HepG2 (cell line): Measurements from ENCODE around the gene NRAP. TPM values are rescaled to one million over a fixed set of nuclear protein-coding genes. Genes with fewer than 3 reads are reported as not detected.

Source experiments
- ARNT ChIP-seq: fragments of 450-650 bp; IDR thresholded peaks from 2 replicates; pipeline ENCODE4 v1.6.1; 2017
- BCL6 ChIP-seq: IDR thresholded peaks from 2 replicates; pipeline ENCODE4 v1.6.1; 2016; ENCODE audit warnings: missing genetic modification reagents, missing compliant biosample characterization
- CSRNP1 ChIP-seq: sonication (generic); formaldehyde crosslinking; IDR thresholded peaks from 2 replicates; pipeline ENCODE4 v1.8.1; 2023; ENCODE audit warnings: mild to moderate bottlenecking, missing genetic modification reagents
- FOXP4 ChIP-seq: sonication (generic); formaldehyde crosslinking; IDR thresholded peaks from 2 replicates; pipeline ENCODE4 v1.4.0; 2020; ENCODE audit warnings: missing genetic modification reagents
- PRDM4 ChIP-seq: sonication (generic); formaldehyde crosslinking; IDR thresholded peaks from 2 replicates; pipeline ENCODE4 v1.9.0; 2021; ENCODE audit warnings: missing genetic modification reagents, borderline replicate concordance
- TCF7L2 ChIP-seq: IDR thresholded peaks from 2 replicates; pipeline ENCODE4 v1.6.1; 2011; ENCODE audit warnings: mild to moderate bottlenecking, low read depth, low read length, moderate library complexity
- WIZ ChIP-seq: sonication (generic); formaldehyde crosslinking; IDR thresholded peaks from 2 replicates; pipeline ENCODE4 v1.5.1; 2020; ENCODE audit warnings: mild to moderate bottlenecking, missing genetic modification reagents
- YY1 ChIP-seq: IDR thresholded peaks from 2 replicates; pipeline ENCODE4 v1.6.1; 2011; ENCODE audit warnings: low read length, low read depth, moderate library complexity, mild to moderate bottlenecking; ENCODE audit not compliant: insufficient read depth, insufficient replicate concordance
- ZBTB46 ChIP-seq: sonication (generic); formaldehyde crosslinking; IDR thresholded peaks from 2 replicates; pipeline ENCODE4 v1.4.0; 2020; ENCODE audit warnings: mild to moderate bottlenecking, missing genetic modification reagents, borderline replicate concordance
- ZMAT5 ChIP-seq: sonication (generic); formaldehyde crosslinking; IDR thresholded peaks from 2 replicates; pipeline ENCODE4 v1.5.0; 2020; ENCODE audit warnings: mild to moderate bottlenecking, low read depth, missing genetic modification reagents, borderline replicate concordance
- ZNF251 ChIP-seq: sonication (generic); formaldehyde crosslinking; IDR thresholded peaks from 2 replicates; pipeline ENCODE4 v1.9.0; 2021; ENCODE audit warnings: mild to moderate bottlenecking, missing genetic modification reagents
- ZNF3 ChIP-seq: IDR thresholded peaks from 2 replicates; pipeline ENCODE4 v1.7.0; 2017; ENCODE audit warnings: inconsistent platforms
- ZNF614 ChIP-seq: IDR thresholded peaks from 2 replicates; pipeline ENCODE4 v1.6.1; 2018; ENCODE audit warnings: missing biosample characterization, missing genetic modification reagents, inconsistent platforms, borderline replicate concordance
- ZNF713 ChIP-seq: sonication (generic); formaldehyde crosslinking; IDR thresholded peaks from 2 replicates; pipeline ENCODE4 v1.4.0; 2020; ENCODE audit warnings: mild to moderate bottlenecking, missing genetic modification reagents
- ZNF879 ChIP-seq: sonication (generic); formaldehyde crosslinking; IDR thresholded peaks from 2 replicates; pipeline ENCODE4 v1.8.1; 2023; ENCODE audit warnings: missing genetic modification reagents
- ZNF883 ChIP-seq: sonication (generic); formaldehyde crosslinking; IDR thresholded peaks from 2 replicates; pipeline ENCODE4 v1.5.1; 2020; ENCODE audit warnings: mild to moderate bottlenecking, missing genetic modification reagents; ENCODE audit errors: not compliant biosample characterization
- ZSCAN12 ChIP-seq: sonication (generic); formaldehyde crosslinking; IDR thresholded peaks from 2 replicates; pipeline ENCODE4 v1.9.0; 2021; ENCODE audit warnings: mild to moderate bottlenecking, missing genetic modification reagents
- polyA plus RNA-seq, 8 experiments: library from polyadenylated mRNA; depleted of rRNA in 3 of 8; stranded (reverse) in 7 of 8; unstranded in 1 of 8; fragments of >200 nt; fragmentation: Illumina TruSeq in 4 of 8; extraction: Trizol in 4 of 8; gene quantifications; 2 replicates each; pipeline versions ENCODE4 v1.2.1 to v1.2.3, GENCODE V29; 2011 to 2016; ENCODE audit warnings: low read depth in 4 of 8, missing spikeins in 1 of 8, mixed read lengths in 1 of 8; ENCODE audit not compliant: insufficient read depth in 1 of 8
- total RNA-seq, 5 experiments: library from RNA; depleted of rRNA; stranded (reverse); fragments of >200 nt; fragmentation: Illumina TruSeq; extraction: Trizol; gene quantifications; 2 replicates each; pipeline ENCODE4 v1.2.3, GENCODE V29; 2016; ENCODE audit warnings: low read depth in 1 of 5

The NRAP gene
- total and polyA plus RNA-seq, 2 of the 13 experiments (the other 11 are each of a cell fraction or from before 2014, with no cell fraction given) = not detected

- no peak for TF ChIP-seq ZNF879 (CRISPR knock-in tag)
- no peak for TF ChIP-seq ZNF614 (CRISPR knock-in tag)
- 0 out of 2 replicates have a peak, but pooled peaks have one; percentile 40 for TF ChIP-seq FOXP4 (CRISPR knock-in tag)
- TF ChIP-seq ZNF713 (CRISPR knock-in tag) = no peak
- TF ChIP-seq ZNF251 (CRISPR knock-in tag) = no peak
- TF ChIP-seq ZNF3 (CRISPR knock-in tag) = no peak
- no peak for TF ChIP-seq BCL6 (CRISPR knock-in tag)
- TF ChIP-seq ZNF883 (CRISPR knock-in tag) = no peak
- TF ChIP-seq PRDM4 (CRISPR knock-in tag) = no peak
- no peak for TF ChIP-seq WIZ (CRISPR knock-in tag)
- no peak for TF ChIP-seq ARNT
- no peak for TF ChIP-seq ZMAT5 (CRISPR knock-in tag)
- TF ChIP-seq CSRNP1 (CRISPR knock-in tag) = no peak
- no peak for TF ChIP-seq ZSCAN12 (CRISPR knock-in tag)
- no peak for TF ChIP-seq TCF7L2
- TF ChIP-seq ZBTB46 (CRISPR knock-in tag) = no peak
- peak; percentile 17 for TF ChIP-seq YY1
Measured at GRCh38 chr10:113589201-113589770, 74.6 kb downstream of the NRAP start (continued).
